Activated naive CD8-positive, alpha-beta T cell (primary cell): ENCODE results near the gene CASP1.
"Not testable (repeated sequence)": the region's sequence is repeated elsewhere in the genome, so short reads cannot be mapped to it uniquely, and the experiment has no call there.

Experiments
- H3K27ac Mint-ChIP-seq: one replicate; pipeline ENCODE4 v1.8.0; 2021; ENCODE audit warnings: mixed read lengths
- H3K27me3 Mint-ChIP-seq: one replicate; pipeline ENCODE4 v1.8.0; 2021; ENCODE audit warnings: mixed read lengths
- H3K36me3 Mint-ChIP-seq: one replicate; pipeline ENCODE4 v1.8.0; 2021; ENCODE audit warnings: mixed read lengths
- H3K4me1 Mint-ChIP-seq: one replicate; pipeline ENCODE4 v1.8.0; 2021; ENCODE audit warnings: low read depth, mixed read lengths
- H3K4me3 Mint-ChIP-seq: one replicate; pipeline ENCODE4 v1.8.0; 2021; ENCODE audit warnings: mild to moderate bottlenecking, mixed read lengths
- H3K9me3 Mint-ChIP-seq: one replicate; pipeline ENCODE4 v1.8.0; 2021; ENCODE audit warnings: low read depth, mixed read lengths

CASP1 gene

GRCh38 chr11:105034813-105035620 lies at the start of gene CASP1:
TSS of gene CASP1 (minus strand) at chr11:105035144. CDS start at chr11:105035113, 31 bp downstream.
- H3K9me3 Mint-ChIP-seq, result peaks cover 4% of the 10 kb centered on the region
- H3K27me3 Mint-ChIP-seq, result no peaks in the 10 kb centered on the region
- peaks cover 26% of the 10 kb centered on the region for H3K36me3 Mint-ChIP-seq

GRCh38 chr11:105081412-105082150 lies 46.6 kb upstream of the CASP1 start:
- no peak overlapping the region for H3K27ac Mint-ChIP-seq
- peaks cover 13% of the 10 kb centered on the region for H3K4me1 Mint-ChIP-seq
- H3K9me3 Mint-ChIP-seq, result no peaks in the 10 kb centered on the region
- peaks cover 5% of the 10 kb centered on the region for H3K27me3 Mint-ChIP-seq
- no peak overlapping the region for H3K4me3 Mint-ChIP-seq
- no peaks in the 10 kb centered on the region for H3K36me3 Mint-ChIP-seq

More at GRCh38 chr11:105034813-105035620, at the start of gene CASP1:
- Mint-ChIP-seq H3K4me3 (peak within 1 kb of the TSS; percentile 95), H3K27ac (peak within 1 kb of the TSS; percentile 97), H3K4me1 (peaks cover 56% of the 10 kb centered on the region)

DNA sequence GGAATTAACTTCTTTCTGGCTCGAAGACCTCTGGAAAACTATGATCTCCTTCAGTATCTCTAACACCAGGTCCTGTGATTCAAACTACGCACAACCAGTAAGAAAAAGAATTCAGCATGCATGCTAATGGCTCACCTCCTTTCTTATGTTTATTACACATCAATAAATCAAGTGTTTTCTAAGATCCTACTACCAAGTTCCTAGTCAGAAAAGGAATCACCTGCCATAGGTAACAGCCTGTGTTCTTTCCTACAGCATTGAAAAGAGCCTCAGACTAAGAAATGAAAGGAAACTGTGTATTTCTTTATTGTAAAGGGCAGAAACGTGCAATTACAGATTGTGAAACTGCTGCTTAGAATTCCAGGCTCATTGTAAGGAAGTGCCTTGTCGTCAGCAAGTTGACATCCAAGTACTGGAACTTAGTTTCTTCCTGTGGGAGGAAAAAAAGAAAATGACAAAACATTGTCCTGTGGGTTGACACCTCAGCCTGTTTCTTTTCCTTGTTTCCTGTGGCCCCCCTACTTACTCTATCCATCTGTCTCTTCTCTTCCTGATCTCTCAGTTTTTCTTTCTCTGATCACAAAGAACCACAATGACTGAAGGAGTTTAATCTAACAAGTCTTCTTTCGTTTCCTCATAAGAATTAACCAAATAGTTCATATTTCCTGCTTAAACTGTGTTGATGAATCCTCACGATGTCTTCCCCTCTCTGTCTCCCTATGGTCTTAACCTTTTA lies 45.4 kb upstream of the CASP1 start:
- not testable (repeated sequence) for H3K27ac Mint-ChIP-seq, H3K9me3 Mint-ChIP-seq, H3K36me3 Mint-ChIP-seq, H3K27me3 Mint-ChIP-seq
- H3K4me1 Mint-ChIP-seq, result peaks cover 13% of the 10 kb centered on the region
- peak overlapping the region; percentile 0 for H3K4me3 Mint-ChIP-seq

DNA sequence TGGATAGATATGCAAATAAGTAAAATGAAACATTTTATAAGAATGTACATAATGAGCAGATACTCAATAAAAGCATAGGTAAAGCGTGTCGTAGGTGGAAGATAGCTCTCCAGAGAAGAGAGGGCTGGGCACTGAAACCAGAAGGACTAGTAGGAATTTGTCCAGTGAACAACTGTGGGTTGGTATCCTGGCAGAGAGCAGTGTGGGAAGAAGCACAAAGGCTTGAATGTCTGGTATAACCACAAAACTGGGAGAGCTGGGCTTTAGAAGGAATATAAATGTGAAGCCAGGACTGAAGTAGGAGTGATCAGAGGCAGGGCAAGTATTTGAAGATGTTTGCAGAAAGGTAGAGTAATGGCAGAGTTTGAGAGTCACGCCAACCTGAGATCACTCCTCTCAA lies 43.3 kb upstream of the CASP1 start:
- Mint-ChIP-seq H3K27ac (no peak overlapping the region), H3K4me3 (no peak overlapping the region), H3K27me3 (peaks cover 5% of the 10 kb centered on the region), H3K36me3 (no peaks in the 10 kb centered on the region), H3K9me3 (no peaks in the 10 kb centered on the region), H3K4me1 (peaks cover 13% of the 10 kb centered on the region)

GRCh38 chr11:105077141-105077790 lies 42.3 kb upstream of the CASP1 start:
- peaks cover 13% of the 10 kb centered on the region for H3K4me1 Mint-ChIP-seq
- H3K27ac Mint-ChIP-seq, H3K4me3 Mint-ChIP-seq, H3K27me3 Mint-ChIP-seq, H3K9me3 Mint-ChIP-seq, H3K36me3 Mint-ChIP-seq: not testable (repeated sequence)

- Mint-ChIP-seq H3K27me3 (no peaks in the 10 kb centered on the region), H3K27ac (no peak overlapping the region), H3K36me3 (no peaks in the 10 kb centered on the region), H3K9me3 (no peaks in the 10 kb centered on the region), H3K4me1 (peaks cover 17% of the 10 kb centered on the region), H3K4me3 (no peak overlapping the region)
Observed at GRCh38 chr11:105074166-105074530, 39.2 kb upstream of the CASP1 start.

- no peaks in the 10 kb centered on the region for H3K36me3 Mint-ChIP-seq
- no peaks in the 10 kb centered on the region for H3K9me3 Mint-ChIP-seq
Observed at GRCh38 chr11:105073456-105074165, 38.7 kb upstream of the CASP1 start.

GRCh38 chr11:105072080-105072479 lies 37.1 kb upstream of the CASP1 start:
- not testable (repeated sequence) for H3K27ac Mint-ChIP-seq, H3K9me3 Mint-ChIP-seq, H3K36me3 Mint-ChIP-seq, H3K4me3 Mint-ChIP-seq, H3K27me3 Mint-ChIP-seq
- H3K4me1 Mint-ChIP-seq, result peaks cover 23% of the 10 kb centered on the region

More at GRCh38 chr11:105073456-105074165, 38.7 kb upstream of the CASP1 start:
- H3K4me1 Mint-ChIP-seq, result peaks cover 21% of the 10 kb centered on the region
- H3K27ac Mint-ChIP-seq, result no peak overlapping the region
- H3K27me3 Mint-ChIP-seq, result no peaks in the 10 kb centered on the region
- no peak overlapping the region for H3K4me3 Mint-ChIP-seq

DNA sequence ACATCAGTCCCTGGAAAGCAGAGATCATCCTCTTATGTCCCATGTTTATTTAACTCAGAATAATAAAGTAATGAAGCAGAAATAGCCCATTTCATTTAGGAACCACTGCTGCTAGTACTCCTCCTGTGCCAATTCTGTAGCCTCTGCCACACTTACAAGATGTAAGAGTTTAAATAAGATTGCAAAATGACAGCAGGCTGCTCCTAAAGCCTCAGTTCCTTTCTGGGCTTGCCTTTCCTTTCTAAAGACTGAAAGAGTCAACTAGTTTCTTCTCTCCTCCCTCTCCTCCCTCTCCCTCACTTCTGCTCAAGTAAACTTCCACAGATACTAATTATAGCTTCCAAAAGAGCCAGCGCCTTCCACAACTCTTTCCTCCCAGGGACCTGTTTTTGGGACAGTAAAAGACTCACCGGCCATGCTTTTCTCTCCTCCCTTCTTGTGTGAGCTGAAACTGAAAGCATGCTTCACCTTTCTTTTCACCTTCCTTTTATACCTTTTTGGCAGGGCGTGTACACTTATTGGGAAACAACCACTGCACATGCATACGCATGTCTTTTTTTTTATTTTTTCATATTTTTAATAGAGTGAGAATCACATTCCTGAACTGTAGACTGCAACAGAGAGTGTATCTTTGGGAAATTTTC lies 36.3 kb upstream of the CASP1 start:
- H3K4me3 Mint-ChIP-seq, result peak overlapping the region; percentile 77
- H3K9me3 Mint-ChIP-seq, result no peaks in the 10 kb centered on the region
- no peaks in the 10 kb centered on the region for H3K27me3 Mint-ChIP-seq
- H3K36me3 Mint-ChIP-seq, result peaks cover 2% of the 10 kb centered on the region
- H3K4me1 Mint-ChIP-seq, result peaks cover 23% of the 10 kb centered on the region
- peak overlapping the region; percentile 54 for H3K27ac Mint-ChIP-seq

- H3K36me3 Mint-ChIP-seq, result peaks cover 2% of the 10 kb centered on the region
- H3K9me3 Mint-ChIP-seq, result no peaks in the 10 kb centered on the region
- H3K27ac Mint-ChIP-seq, result no peak overlapping the region
- H3K27me3 Mint-ChIP-seq, result no peaks in the 10 kb centered on the region
- peak overlapping the region; percentile 77 for H3K4me3 Mint-ChIP-seq
- H3K4me1 Mint-ChIP-seq, result peaks cover 24% of the 10 kb centered on the region
Observed at GRCh38 chr11:105070306-105070705, 35.4 kb upstream of the CASP1 start.

- H3K9me3 Mint-ChIP-seq, H3K4me3 Mint-ChIP-seq, H3K36me3 Mint-ChIP-seq, H3K27me3 Mint-ChIP-seq, H3K27ac Mint-ChIP-seq: not testable (repeated sequence)
- peaks cover 24% of the 10 kb centered on the region for H3K4me1 Mint-ChIP-seq
Observed at GRCh38 chr11:105069749-105070148, 34.8 kb upstream of the CASP1 start.

- not testable (repeated sequence) for H3K27ac Mint-ChIP-seq, H3K4me1 Mint-ChIP-seq, H3K4me3 Mint-ChIP-seq, H3K27me3 Mint-ChIP-seq, H3K9me3 Mint-ChIP-seq, H3K36me3 Mint-ChIP-seq
Observed at GRCh38 chr11:105063245-105063941, 28.4 kb upstream of the CASP1 start.

- Mint-ChIP-seq H3K36me3 (peaks cover 7% of the 10 kb centered on the region), H3K9me3 (peaks cover 5% of the 10 kb centered on the region), H3K4me1 (no peaks in the 10 kb centered on the region), H3K4me3 (no peak overlapping the region), H3K27ac (no peak overlapping the region), H3K27me3 (no peaks in the 10 kb centered on the region)
Observed at GRCh38 chr11:105057432-105057831, 22.5 kb upstream of the CASP1 start.
